NCI-H1105 treated with DMSO at 0.1 percent for 48 hours (cell line): Measurements from ENCODE around the gene LRRC39.

Experiments
- DNase-seq: peaks from one replicate; lab custom pipeline; 2025; lab: John Stamatoyannopoulos, UW

The LRRC39 gene

DNA sequence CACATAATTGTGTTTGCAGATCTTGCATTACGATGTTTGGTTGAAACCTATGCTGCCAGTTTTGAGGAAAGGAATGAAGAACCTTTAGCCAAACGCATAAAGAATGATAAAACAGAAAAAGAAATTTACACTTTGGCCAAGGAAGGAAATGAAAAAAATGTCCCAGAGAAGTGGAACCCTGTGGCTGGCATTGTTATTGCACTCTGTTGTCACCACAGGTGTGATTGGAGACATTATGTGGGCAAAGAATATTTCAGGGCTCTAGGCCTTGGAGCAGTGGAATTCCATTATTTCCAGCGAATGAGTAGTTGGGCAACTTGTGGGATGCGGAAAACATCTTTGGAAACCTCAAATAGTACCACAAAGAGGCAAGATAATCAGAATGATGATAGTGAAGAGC, 30.2 kb downstream of the LRRC39 start:
- no peak for DNase-seq

DNA sequence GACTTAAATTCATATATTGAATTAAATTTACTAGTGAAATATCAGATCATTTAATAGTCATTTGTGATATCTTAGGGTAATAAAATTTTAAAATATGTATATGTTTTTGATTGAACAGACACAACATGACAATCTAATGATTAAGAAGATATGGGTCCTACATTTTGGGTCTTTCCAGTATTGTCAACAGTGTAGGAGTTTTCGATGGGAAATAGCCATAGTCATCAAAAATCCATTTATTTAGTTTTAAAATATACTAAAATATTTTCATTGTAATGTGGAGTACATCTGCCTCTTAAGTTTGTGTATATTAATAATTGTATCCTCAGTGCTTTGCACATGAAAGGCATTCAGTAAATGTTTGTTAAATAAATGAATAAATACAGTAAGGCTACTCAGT, 31.1 kb downstream of the LRRC39 start:
- DNase-seq, result no peak

GRCh38 chr1:100145116-100145515, 32.9 kb downstream of the LRRC39 start:
- DNase-seq, result no peak

GRCh38 chr1:100142343-100142742, 35.7 kb downstream of the LRRC39 start:
- DNase-seq, result no peak

- DNase-seq, result no peak
Measured at GRCh38 chr1:100141192-100141591, 36.9 kb downstream of the LRRC39 start.

GRCh38 chr1:100137602-100138001, 40.5 kb downstream of the LRRC39 start:
- DNase-seq, result no peak

- DNase-seq, result no peak
Measured at GRCh38 chr1:100134872-100135271, 43.2 kb downstream of the LRRC39 start.

DNA sequence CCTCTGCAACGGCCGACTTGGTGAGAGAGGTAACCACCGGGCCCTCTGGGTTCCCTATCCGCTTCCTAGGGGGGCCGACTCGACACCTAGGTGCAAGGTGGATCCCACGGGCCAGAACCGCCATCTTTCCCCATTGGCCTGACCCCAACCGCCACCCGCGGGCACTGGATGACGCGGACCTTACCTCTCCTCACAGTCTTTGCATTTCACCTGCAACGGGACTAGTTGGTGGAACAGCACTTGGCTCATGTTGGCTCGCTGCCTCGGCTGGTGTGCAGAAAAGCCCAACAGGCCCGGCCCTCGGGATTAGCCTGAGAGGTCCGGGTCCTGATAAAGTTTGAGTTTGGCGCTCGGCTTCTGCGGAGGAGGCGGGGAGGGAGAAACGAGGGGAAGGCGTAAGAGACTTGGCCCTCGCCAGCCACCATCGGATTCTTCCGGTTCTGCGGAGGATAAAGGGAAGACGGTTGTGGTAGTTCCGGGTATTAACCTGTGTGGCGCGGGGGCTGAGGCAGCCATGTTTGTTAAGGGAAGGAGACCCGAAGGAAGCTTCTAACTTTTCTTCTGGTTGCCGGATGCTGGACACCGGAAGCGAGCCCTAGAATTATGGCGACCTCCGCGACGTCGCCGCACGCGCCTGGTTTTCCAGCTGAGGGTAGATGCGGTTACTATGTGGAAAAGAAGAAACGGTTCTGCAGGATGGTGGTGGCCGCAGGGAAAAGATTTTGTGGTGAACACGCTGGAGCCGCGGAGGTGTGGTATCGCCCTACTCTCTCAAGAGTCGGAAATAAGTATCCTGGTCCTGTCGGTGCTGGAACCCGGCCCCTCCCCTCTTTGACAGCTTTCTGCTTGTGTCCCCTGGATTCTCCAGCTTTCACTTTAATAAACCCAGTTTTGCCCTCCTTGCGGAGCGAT, 45.2 kb downstream of the LRRC39 start, which contains the start of the genes SASS6 and TRMT13:
SASS6 (minus strand) TSS at position 365 of the 912 bp plus-strand sequence; CDS start at position 249, 116 bp downstream.
TRMT13 (plus strand) TSS at position 598 of the 912 bp plus-strand sequence; CDS start at position 604, 6 bp downstream.
- DNase-seq, result peak; percentile 99

DNA sequence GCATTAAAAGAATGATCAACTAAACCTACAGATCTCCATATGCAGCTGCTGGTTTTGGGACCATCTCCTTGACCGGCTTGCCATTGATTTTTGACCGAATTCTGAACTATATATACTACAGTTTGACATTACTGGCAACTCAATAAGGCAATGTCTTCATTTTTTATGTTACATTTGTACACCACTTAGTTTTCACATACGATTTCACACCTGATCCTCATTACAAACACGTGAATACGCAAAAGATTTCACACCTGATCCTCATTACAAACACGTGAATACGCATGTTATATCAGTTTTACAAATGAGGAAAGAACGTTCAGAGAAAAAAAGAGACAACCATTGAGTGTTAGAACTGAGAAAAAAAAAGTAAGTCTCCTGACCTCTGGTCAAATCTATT, 46.4 kb downstream of the LRRC39 start:
- no peak for DNase-seq

DNA sequence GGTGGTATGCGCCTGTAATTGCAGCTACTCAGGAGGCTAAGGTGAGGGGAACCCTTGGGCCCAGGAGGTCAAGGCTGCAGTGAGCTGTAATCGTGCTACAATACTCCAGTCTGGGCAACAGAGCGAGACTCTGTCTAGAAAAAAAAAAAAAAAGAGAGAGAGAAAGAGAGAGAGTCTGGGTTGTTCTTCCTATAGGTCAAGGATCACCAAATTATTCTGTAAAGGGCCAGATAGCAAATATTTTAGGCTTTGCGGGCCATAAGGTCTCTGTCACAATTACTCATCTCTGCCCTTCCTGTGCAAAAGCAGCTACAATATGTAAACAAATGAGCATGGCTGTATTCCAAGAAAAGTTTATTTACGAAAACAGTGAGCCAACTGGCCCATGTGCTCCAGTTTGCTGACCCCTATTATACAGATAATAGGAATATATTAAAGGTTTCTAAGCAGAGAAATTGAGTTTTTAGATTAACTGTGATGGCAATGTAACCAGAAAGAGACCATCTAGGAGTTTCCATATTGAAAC, 47.4 kb downstream of the LRRC39 start:
- no peak for DNase-seq

- DNase-seq, result no peak
Measured at GRCh38 chr1:100127226-100127625, 50.8 kb downstream of the LRRC39 start.

GRCh38 chr1:100122177-100122576, 55.9 kb downstream of the LRRC39 start:
- no peak for DNase-seq

GRCh38 chr1:100115524-100115923, 62.5 kb downstream of the LRRC39 start:
- no peak for DNase-seq

- no peak for DNase-seq
Measured at GRCh38 chr1:100109554-100110066, 68.4 kb downstream of the LRRC39 start.

DNA sequence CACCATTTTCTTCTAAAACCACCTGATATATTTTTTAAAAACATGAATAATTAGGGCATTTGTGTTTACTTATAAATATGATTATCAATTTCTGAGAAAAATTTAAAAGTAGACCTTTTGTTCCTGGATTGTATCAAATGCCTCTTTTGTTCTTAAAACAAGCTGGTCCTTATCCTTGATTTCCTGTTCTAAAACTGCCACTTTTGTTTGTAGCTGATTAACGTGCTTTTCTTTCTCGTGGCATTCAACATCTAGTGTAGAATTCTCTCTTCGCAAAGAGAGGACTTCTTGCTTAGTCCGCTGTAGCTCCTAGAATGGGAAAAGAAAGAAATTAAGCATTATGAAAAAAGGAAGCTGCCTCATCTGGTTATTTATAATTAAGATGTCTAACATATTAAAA, 70.4 kb downstream of the LRRC39 start:
- no peak for DNase-seq

DNA sequence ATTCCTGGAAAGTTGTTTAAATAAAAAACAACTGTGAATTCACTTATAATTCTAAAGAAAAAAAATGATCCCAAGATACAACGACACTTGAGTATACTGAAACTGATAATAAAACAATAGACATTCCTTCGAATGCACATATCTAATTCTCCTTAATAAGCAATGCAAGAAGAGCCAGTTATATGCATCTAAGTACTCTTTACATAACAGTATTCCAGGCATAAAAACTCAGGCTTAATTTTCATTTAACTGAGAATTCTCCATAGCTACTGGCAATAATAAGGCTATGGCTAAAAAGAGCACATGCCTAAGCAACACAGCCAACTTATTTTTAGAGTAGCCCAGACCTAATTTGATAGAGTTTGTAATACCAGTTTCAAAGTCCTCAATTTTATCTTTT, 76.5 kb downstream of the LRRC39 start:
- no peak for DNase-seq

- no peak for DNase-seq
Measured at GRCh38 chr1:100100202-100100601, 77.9 kb downstream of the LRRC39 start.
